ENCODE data around the gene PTPRU. TPM values are rescaled to one million over a fixed set of nuclear protein-coding genes. Genes with fewer than 3 reads are reported as not detected.
A peak's percentile ranks its signal among the peaks of the same experiment; 100 is the strongest.

The PTPRU gene
- total RNA-seq, 1 experiment from 2014 or later = 6.8 TPM

DNA sequence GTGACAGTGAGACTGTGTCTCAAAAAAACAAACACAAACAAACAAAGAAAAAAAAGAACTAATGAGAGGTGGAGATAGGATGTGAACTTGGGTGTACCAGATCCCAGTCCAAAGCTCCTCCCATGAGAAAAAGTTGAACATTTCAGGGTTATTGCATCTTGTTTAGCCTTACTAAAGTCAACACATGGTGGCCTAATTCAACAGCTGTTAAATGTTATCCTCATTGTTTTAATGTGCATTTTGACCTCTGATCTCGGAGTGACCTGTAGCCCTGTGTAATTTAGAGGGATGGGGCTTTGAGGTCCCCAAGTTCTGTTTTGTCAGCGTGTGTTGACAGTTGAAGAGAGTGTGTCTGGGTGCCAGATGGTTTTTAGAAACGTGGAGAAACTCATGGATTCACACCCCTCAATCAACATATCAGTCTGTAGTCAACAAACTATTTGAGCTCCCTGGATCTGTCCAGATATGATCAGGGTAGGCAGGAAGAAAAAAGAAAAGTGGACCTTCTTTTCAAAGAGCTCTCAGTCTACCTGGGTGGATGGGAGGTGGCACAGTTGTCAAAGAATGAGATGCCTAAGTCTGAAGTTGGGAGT, 34.7 kb downstream of the PTPRU start:
- intact Hi-C loops (cut with micrococcal nuclease; ENCODE audit: unreplicated experiment) = no loop called here
- no peak overlapping the region for H3K4me3 ChIP-seq (ENCODE audit: low read depth, low read length, poor library complexity, severe bottlenecking)
- H3K4me1 ChIP-seq (ENCODE audit: insufficient read depth, low read length, poor library complexity, severe bottlenecking) = no peaks in the 10 kb centered on the region
- H3K27ac ChIP-seq (ENCODE audit: low read depth, low read length, poor library complexity, severe bottlenecking) = no peak overlapping the region
- ChIA-PET CTCF (no interaction called here), POLR2A (ENCODE audit: low non-redundant PET) (no interaction called here)
- H3K9me3 ChIP-seq (ENCODE audit: low read depth, low read length, poor library complexity, severe bottlenecking) = no peaks in the 10 kb centered on the region
- H3K27me3 ChIP-seq (replicated peaks; ENCODE audit: insufficient read depth, low read depth, low read length, poor library complexity) = no peaks in the 10 kb centered on the region
- H3K36me3 ChIP-seq (ENCODE audit: insufficient read depth, low read length, poor library complexity, severe bottlenecking) = no peaks in the 10 kb centered on the region
- DNase-seq (ENCODE audit: low spot score) = no peak
- TF ChIP-seq, protein P1, sequence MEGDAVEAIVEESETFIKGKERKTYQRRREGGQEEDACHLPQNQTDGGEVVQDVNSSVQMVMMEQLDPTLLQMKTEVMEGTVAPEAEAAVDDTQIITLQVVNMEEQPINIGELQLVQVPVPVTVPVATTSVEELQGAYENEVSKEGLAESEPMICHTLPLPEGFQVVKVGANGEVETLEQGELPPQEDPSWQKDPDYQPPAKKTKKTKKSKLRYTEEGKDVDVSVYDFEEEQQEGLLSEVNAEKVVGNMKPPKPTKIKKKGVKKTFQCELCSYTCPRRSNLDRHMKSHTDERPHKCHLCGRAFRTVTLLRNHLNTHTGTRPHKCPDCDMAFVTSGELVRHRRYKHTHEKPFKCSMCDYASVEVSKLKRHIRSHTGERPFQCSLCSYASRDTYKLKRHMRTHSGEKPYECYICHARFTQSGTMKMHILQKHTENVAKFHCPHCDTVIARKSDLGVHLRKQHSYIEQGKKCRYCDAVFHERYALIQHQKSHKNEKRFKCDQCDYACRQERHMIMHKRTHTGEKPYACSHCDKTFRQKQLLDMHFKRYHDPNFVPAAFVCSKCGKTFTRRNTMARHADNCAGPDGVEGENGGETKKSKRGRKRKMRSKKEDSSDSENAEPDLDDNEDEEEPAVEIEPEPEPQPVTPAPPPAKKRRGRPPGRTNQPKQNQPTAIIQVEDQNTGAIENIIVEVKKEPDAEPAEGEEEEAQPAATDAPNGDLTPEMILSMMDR (conservative IDR thresholded peaks at IDR 0.05; ENCODE audit: low read depth, low read length) = no peak
- no peak for TF ChIP-seq EZH2 (IDR thresholded peaks at IDR 0.05; ENCODE audit: borderline replicate concordance, low read depth, low read length, poor library complexity, severe bottlenecking)
- no TSS peak for BruUV-seq (replicated peaks)

DNA sequence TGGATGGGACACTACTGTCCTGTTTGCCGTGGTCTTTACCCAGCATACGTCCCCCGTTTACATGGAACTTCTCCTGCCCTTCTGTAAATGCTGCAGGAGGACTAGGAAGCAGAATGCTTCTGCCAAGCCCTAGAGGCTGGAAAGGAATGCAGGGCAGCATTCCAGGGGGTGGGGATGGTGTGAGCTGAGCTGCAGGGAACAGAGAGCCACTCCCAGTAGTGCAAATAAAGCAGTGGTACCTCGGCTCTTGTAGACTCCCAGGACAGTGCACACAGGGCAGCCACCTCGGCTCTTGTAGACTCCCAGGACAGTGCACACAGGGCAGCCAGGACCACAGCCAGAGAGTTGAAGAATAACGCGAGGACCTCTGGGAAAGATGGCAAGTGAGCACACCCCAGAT, 35.4 kb downstream of the PTPRU start:
- POLR2A ChIA-PET (ENCODE audit: low non-redundant PET) = no interaction called here
- Histone ChIP-seq H3K4me1 (ENCODE audit: insufficient read depth, low read length, poor library complexity, severe bottlenecking) (no peaks in the 10 kb centered on the region), H3K27me3 (replicated peaks; ENCODE audit: insufficient read depth, low read depth, low read length, poor library complexity) (no peaks in the 10 kb centered on the region), H3K27ac (ENCODE audit: low read depth, low read length, poor library complexity, severe bottlenecking) (no peak overlapping the region), H3K4me3 (ENCODE audit: low read depth, low read length, poor library complexity, severe bottlenecking) (no peak overlapping the region), H3K9me3 (ENCODE audit: low read depth, low read length, poor library complexity, severe bottlenecking) (no peaks in the 10 kb centered on the region), H3K36me3 (ENCODE audit: insufficient read depth, low read length, poor library complexity, severe bottlenecking) (no peaks in the 10 kb centered on the region)
- peak; percentile 61 for DNase-seq (ENCODE audit: low spot score)
- TF ChIP-seq, protein P1 (conservative IDR thresholded peaks at IDR 0.05; ENCODE audit: low read depth, low read length) = no peak
- TF ChIP-seq EZH2 (IDR thresholded peaks at IDR 0.05; ENCODE audit: borderline replicate concordance, low read depth, low read length, poor library complexity, severe bottlenecking) = no peak
- no TSS peak for BruUV-seq (replicated peaks)
- intact Hi-C loops (cut with micrococcal nuclease; ENCODE audit: unreplicated experiment) = no loop called here
- CTCF ChIA-PET = no interaction called here

DNA sequence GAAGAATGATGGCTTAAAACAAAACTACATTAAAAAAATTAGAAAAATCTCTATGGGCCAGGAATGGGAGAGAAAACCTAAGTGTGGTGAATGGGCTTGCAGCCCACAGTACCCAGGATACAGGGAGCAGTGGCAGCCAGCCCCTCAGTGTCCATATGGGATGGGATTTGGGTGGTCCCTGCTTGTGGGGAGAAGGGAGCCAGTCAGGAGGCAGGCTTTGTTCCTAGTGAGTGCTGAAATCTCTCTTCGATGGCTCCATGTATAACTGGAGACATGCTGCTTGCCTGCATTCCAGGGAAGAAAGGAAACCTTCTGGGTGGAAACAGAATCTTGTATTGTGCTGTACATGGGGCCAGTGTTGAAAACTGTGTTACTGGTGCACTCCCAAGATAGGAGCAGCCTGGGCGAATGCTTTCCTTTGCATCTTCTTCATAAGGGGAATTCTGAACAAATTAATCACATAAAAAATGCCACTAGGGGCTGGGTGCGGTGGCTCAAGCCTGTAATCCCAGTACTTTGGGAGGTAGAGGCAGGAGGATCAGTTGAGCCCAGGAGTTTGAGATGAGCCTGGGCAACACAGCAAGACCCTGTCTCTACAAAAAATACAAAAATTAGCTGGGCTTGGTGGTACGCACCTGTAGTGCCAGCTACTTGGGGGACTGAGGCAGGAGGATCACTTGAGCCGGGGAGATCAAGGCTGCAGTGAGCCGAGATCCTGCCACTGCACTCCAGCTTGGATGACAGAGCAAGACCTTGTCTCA, 36.0 kb downstream of the PTPRU start:
- intact Hi-C loops (cut with micrococcal nuclease; ENCODE audit: unreplicated experiment) = no loop called here
- no peak for DNase-seq (ENCODE audit: low spot score)
- BruUV-seq (replicated peaks) = no TSS peak
- ChIA-PET POLR2A (ENCODE audit: low non-redundant PET) (no interaction called here), CTCF (no interaction called here)
- Histone ChIP-seq H3K27me3 (replicated peaks; ENCODE audit: insufficient read depth, low read depth, low read length, poor library complexity) (no peaks in the 10 kb centered on the region), H3K9me3 (ENCODE audit: low read depth, low read length, poor library complexity, severe bottlenecking) (no peaks in the 10 kb centered on the region), H3K4me1 (ENCODE audit: insufficient read depth, low read length, poor library complexity, severe bottlenecking) (no peaks in the 10 kb centered on the region), H3K36me3 (ENCODE audit: insufficient read depth, low read length, poor library complexity, severe bottlenecking) (no peaks in the 10 kb centered on the region), H3K4me3 (ENCODE audit: low read depth, low read length, poor library complexity, severe bottlenecking) (no peak overlapping the region), H3K27ac (ENCODE audit: low read depth, low read length, poor library complexity, severe bottlenecking) (no peak overlapping the region)
- TF ChIP-seq, protein P1 (conservative IDR thresholded peaks at IDR 0.05; ENCODE audit: low read depth, low read length) = no peak
- TF ChIP-seq EZH2 (IDR thresholded peaks at IDR 0.05; ENCODE audit: borderline replicate concordance, low read depth, low read length, poor library complexity, severe bottlenecking) = no peak

Measured in A673 (cell line).